ENCODE measurements around the gene ZNF410.

DNA sequence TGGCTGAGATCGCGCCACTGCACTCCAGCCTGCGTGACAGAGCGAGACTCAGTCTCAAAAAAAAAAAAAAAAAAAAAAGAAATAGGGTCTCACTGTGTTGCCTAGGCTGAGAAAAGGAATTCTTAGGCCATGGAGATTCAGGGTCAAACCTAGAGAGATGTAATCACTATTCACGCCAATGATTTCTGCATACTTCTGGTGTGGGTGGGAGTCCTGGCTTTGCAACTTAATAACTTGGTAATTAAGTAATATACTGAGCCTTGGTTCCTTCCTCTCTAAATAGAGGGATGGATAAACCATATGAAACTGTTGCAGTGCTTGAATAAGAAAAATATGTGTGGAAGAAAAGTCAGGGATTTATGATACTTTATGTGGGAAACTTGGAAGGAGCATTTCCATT is 2.7 kb downstream of the ZNF410 start:
- TF ChIP-seq, protein P1, sequence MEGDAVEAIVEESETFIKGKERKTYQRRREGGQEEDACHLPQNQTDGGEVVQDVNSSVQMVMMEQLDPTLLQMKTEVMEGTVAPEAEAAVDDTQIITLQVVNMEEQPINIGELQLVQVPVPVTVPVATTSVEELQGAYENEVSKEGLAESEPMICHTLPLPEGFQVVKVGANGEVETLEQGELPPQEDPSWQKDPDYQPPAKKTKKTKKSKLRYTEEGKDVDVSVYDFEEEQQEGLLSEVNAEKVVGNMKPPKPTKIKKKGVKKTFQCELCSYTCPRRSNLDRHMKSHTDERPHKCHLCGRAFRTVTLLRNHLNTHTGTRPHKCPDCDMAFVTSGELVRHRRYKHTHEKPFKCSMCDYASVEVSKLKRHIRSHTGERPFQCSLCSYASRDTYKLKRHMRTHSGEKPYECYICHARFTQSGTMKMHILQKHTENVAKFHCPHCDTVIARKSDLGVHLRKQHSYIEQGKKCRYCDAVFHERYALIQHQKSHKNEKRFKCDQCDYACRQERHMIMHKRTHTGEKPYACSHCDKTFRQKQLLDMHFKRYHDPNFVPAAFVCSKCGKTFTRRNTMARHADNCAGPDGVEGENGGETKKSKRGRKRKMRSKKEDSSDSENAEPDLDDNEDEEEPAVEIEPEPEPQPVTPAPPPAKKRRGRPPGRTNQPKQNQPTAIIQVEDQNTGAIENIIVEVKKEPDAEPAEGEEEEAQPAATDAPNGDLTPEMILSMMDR (IDR thresholded peaks at IDR 0.05): no peak
- TF ChIP-seq POLR2A (IDR thresholded peaks at IDR 0.05): no peak
